G401.6 (cell line): ENCODE results near the gene ANKRD30B.
"Not testable (repeated sequence)": the region's sequence is repeated elsewhere in the genome, so short reads cannot be mapped to it uniquely, and the experiment has no call there.

ENCODE experiments used
- FAIRE-seq: peaks from 2 replicates; lab custom pipeline; 2012; peaks lifted over from hg19 to GRCh38; lab: Jason Lieb, UNC

ANKRD30B gene

DNA sequence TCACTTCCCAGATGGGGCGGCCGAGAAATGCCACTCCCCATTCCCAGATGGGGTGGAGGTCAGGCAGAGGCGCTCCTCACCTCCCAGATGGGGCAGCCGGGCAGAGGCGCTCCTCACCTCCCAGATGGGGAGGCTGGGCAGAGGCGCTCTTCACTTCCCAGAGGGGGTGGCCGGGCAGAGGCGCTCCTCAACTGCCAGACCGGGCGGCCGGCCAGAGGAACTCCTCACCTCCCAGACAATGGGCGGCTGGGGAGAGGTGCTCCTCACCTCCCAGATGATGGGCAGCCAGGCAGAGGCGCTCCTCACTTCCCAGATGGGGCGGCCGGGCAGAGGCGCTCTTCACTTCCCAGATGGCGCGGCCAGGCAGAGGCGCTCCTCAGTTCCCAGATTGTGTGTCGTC, 108.3 kb downstream of the ANKRD30B start:
- not testable (repeated sequence) for FAIRE-seq

DNA sequence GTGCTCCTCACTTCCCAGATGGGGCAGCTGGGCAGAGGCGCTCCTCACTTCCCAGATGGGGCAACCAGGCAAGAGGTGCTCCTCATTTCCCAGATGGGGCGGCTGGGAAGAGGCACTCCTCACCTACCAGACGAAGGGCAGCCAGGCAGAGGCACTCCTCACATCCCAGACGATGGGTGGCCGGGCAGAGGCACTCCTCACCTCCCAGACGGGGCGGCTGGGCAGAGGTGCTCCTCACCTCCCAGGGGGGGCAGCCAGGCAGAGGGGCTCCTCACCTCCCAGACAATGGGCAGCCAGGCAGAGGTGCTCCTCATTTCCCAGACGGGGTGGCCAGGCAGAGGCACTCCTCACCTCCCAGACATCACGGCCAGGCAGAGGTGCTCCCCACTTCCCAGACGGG, 110.5 kb downstream of the ANKRD30B start:
- FAIRE-seq, result not testable (repeated sequence)

DNA sequence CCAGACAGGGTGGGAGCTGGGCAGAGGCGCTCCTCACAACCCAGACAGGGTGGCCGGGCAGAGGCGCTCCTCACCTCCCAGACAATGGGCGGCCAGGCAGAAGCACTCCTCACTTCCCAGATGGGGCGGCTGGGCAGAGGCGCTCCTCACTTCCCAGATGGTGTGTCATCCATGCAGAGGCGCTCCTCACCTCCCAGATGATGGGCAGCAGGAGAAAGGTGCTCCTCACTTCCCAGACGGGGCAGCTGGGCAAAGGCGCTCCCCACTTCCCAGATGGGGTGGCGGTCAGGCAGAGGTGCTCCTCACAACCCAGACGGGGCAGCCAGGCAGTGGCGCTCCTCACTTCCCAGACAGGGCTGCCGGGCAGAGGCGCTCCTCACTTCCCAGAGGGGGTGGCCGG, 112.0 kb downstream of the ANKRD30B start:
- FAIRE-seq, result not testable (repeated sequence)

DNA sequence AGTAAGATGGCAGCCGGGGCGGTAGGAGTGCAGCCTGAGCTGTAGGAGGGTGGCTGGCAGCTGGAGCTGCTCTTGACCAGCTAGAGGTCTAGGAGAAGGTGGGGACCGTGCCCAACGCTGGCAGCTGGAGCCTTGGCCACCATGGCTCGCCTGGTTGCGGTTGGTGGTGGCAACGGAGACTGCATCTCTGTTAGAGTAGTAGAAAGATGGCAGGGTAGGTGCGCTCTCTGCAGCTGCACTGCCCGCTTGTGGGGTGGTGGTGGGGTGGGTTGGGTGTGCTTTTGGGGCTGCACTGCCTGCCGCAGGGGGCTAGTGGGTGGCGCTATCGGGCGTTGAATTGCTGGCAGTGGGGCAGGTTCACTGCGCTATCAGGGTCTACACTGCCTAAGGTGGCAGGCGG, 118.5 kb downstream of the ANKRD30B start:
- FAIRE-seq, result not testable (repeated sequence)

DNA sequence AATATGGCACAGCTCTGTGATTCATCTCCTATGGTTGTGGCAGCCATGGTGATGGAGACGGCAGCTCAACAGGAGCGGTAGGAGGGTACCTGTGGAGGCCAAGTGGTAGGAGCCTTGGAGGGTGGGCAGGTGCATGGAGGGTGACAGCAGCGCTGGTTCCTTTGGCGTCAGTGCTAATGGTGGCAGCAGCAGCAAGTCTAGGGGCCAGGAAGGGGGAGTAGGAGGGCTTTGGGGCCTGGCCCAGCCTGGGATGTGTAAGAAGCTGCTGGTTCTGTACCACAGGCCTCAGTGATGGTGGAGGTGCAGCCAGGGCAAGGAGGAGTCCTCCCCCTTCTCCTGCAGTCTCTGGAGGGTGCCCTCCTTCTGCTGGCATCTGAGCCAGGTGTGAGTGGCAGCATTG, 120.0 kb downstream of the ANKRD30B start:
- FAIRE-seq, result not testable (repeated sequence)

DNA sequence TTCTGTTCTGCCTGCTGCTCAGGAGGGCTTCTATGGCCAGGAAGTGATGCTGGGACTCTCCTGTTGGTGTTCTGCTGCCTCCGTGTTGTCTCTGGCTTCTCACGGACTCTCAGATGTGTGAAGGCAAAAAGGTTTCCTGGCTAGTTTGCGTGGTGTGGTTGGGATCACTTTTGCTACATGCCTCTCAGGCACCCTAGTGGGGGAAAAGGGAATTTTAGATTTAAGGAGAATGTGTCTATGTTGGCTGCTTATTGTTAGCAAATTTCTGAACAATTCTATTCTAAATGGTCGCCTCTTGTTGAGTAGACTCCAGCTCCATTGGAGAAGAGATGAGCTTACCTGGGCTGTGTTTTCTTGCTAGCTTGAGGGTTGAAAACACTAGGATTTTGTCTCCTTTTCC, 120.9 kb downstream of the ANKRD30B start:
- not testable (repeated sequence) for FAIRE-seq

DNA sequence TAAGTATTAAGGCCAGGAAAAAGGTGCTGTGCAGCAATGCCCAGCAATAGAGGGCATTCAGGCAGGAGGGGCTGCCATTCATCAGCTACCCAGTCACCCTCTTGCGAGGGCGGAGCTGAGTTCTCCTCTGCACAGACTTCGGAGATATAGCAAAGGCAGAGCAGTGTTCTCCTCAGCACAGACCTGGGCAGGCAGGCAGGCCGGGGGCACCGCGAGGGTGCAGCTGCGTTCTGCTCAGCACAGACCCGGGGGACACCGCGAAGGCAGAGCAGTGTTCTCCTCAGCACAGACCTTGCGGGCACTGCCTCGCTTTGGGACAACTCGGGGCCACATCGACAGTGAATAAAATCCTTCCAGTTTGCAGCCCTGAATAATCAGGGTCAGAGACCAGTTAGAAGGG, 130.9 kb downstream of the ANKRD30B start:
- not testable (repeated sequence) for FAIRE-seq

DNA sequence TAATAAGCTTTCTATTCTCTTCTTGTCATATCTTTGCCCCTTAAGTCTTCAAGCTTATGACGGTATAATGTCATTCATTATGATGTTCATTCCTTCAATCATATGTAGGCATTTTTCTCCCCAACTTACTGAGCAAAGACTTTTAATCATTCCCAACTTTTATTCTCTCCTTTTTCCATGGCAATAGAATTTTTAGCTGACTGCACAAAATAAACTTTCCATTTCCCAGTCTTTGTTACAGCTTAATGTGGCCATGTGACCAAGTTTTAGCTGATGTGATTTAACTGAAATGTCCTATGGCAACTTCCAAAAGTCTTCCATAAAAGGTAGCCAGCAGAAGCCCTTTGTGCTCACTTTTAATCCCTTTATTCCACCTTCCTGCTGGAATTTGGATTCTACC, 152.5 kb downstream of the ANKRD30B start:
- FAIRE-seq, result no peak
